Psoas muscle (tissue), 8 donors: ENCODE data around the gene CD79A. TPM values are rescaled to one million over a fixed set of nuclear protein-coding genes. Genes with fewer than 3 reads are reported as not detected.

ENCODE experiments used
- ATAC-seq, 4 donors: fragments of 200-7000 bp; cut with Tn5 transposase; one replicate each; pipeline ENCODE4 v1.9.1; 2020; ENCODE audit warnings: moderate library complexity in 3 of 4, mild to moderate bottlenecking in 2 of 4
- DNase-seq, 2 donors: peaks; one replicate each; pipeline ENCODE4 v3.0.0-alpha.2; 2020
- H3K27ac ChIP-seq: fragments of 200-600 bp; one replicate; pipeline ENCODE4 v1.8.0; 2022
- H3K27me3 ChIP-seq, 3 donors: fragments of 200-600 bp in 1 of 3; one replicate each; pipeline versions ENCODE4 v1.6.1 to v1.8.0; 2013 to 2022; ENCODE audit warnings: low read length in 2 of 3, mild to moderate bottlenecking in 2 of 3, moderate library complexity in 1 of 3; ENCODE audit not compliant: insufficient read depth in 3 of 3
- H3K36me3 ChIP-seq, 2 donors: fragments of 200-600 bp in 1 of 2; one replicate each; pipeline versions ENCODE4 v1.6.1 to v1.8.0; 2013 to 2022; ENCODE audit warnings: low read depth in 1 of 2, mild to moderate bottlenecking in 1 of 2, moderate library complexity in 1 of 2; ENCODE audit not compliant: insufficient read depth in 1 of 2
- H3K4me1 ChIP-seq: fragments of 200-600 bp; one replicate; pipeline ENCODE4 v1.8.0; 2022
- H3K4me3 ChIP-seq: fragments of 200-600 bp; one replicate; pipeline ENCODE4 v1.8.0; 2022; ENCODE audit warnings: mild to moderate bottlenecking
- H3K9me3 ChIP-seq: fragments of 200-600 bp; one replicate; pipeline ENCODE4 v1.8.0; 2022
- WGBS, 3 donors: extraction: QIAGEN DNeasy Blood & Tissue Kit; methylation state at CpG; one replicate each; pipeline versions ENCODE4 v1.1.6 to v1.1.7; 2013; 5-methylcytosine and 5-hydroxymethylcytosine counted together
- intact Hi-C, 2 donors: fragments of 100-400 bp; cut with DNase I; formaldehyde crosslinking; loops; one replicate each; pipeline versions ENCODE4 v1.11.0 to v1.14.2; 2022
- polyA plus RNA-seq, 3 donors: library from polyadenylated mRNA; stranded (reverse); fragments of 200-250 nt; gene quantifications; one replicate each; pipeline ENCODE4 v1.2.3, GENCODE V29; 2013
- total RNA-seq, 4 donors: library from RNA; stranded (reverse); fragmentation: NEBNext Ultra II Directional in 2 of 4; extraction: Animal tissue kit (Norgen Biotek cat#: 25700) in 2 of 4; gene quantifications; one replicate each; pipeline versions ENCODE4 v1.2.1 to v1.2.4, GENCODE V29; 2021 to 2023
- TF ChIP-seq, protein P1 (sequence below): fragments of 200-600 bp; IDR thresholded peaks from one replicate; pipeline ENCODE4 v1.8.0; 2022; ENCODE audit warnings: antibody characterized with exemption
- donor health status: healthy with polysubstance abuse.
- donor health status: DM: no; HTN: no; CAD: no; lungs with moderate emphysema.
- donor health status: Bipolar disorder and iron deficiency.
- donor health status: healthy.
- donor health status: DM: yes; HTN: yes; CAD: no.
- donor health status: DM: no; HTN: no; CAD: no.
- donor health status: DM: no; HTN: no; CAD: no.
- donor health status: DM: yes; HTN: yes; CAD: no.

The CD79A gene
- total and polyA plus RNA-seq, 7 donors: 0.30 to 1.4 (median 0.87) TPM

DNA sequence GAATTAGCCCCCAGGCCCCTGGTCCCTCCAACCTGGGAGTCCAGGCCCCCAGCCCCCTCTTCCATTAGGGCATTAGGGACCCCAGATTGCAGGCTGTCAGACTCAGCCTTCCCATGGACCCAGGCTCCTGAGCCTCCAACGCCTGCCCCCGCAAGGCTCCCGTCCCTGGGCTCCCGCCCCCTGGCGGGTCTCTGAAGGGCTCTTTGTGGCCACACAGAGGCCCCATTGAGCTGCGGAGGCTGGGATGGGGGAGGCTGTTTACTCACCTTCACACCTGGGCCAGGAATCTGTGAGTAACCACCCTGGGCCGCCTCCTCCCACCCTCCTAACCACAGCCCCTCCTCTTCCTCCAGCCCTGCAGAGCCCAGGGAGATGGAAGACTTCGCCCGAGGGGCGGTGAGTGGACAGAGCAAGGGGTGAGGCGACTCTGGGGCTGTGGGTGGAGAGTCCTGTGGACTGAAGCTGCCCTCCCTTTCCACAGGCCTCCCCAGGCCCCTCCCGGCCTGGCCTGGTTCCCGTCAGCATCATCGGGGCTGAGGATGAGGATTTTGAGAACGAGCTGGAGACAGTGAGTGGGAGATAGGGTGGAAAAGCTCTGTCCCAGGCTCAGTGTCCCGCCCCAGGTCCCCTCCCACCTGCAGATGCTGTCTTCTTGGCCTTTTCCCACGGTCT, 10.8 kb downstream of the CD79A start:
- Histone ChIP-seq H3K36me3 (peaks cover 0 to 21% of the 10 kb centered on the region in 2 donors), H3K4me3 (no peak overlapping the region), H3K27me3 (peaks cover 0 to 8% (median 0%) of the 10 kb centered on the region in 3 donors), H3K4me1 (peaks cover 6% of the 10 kb centered on the region), H3K9me3 (no peaks in the 10 kb centered on the region), H3K27ac (no peak overlapping the region)
- DNase-seq: no peak
- ATAC-seq: no peak
- intact Hi-C loops: no loop called here
- TF ChIP-seq, protein P1, sequence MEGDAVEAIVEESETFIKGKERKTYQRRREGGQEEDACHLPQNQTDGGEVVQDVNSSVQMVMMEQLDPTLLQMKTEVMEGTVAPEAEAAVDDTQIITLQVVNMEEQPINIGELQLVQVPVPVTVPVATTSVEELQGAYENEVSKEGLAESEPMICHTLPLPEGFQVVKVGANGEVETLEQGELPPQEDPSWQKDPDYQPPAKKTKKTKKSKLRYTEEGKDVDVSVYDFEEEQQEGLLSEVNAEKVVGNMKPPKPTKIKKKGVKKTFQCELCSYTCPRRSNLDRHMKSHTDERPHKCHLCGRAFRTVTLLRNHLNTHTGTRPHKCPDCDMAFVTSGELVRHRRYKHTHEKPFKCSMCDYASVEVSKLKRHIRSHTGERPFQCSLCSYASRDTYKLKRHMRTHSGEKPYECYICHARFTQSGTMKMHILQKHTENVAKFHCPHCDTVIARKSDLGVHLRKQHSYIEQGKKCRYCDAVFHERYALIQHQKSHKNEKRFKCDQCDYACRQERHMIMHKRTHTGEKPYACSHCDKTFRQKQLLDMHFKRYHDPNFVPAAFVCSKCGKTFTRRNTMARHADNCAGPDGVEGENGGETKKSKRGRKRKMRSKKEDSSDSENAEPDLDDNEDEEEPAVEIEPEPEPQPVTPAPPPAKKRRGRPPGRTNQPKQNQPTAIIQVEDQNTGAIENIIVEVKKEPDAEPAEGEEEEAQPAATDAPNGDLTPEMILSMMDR: no peak
- WGBS, 3 donors: 61 to 67% (median 62%) methylated on average over 16 to 17 of the region's 17 CpGs

DNA sequence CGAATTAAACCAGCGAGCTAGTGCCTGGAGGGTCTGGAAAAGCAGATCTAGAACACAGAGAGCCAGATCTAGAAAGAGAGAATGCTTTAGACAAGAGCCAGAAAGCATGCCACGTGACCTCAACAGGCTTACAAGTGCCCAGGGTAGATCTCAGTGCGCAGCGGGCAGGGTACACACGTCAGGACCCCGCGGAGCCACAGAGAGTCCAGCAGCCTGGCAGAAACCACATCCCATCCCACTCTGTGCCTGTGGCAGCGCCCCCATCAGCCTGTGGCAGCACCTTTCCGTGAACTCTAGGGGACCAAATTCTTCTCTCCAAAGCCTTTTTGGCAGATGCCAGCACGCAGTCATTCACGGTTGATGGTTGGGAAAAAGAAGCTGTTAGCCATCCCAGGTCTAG, 11.8 kb downstream of the CD79A start:
- peaks cover 0 to 21% of the 10 kb centered on the region in 2 donors for H3K36me3 ChIP-seq
- H3K9me3 ChIP-seq: no peaks in the 10 kb centered on the region
- WGBS, 3 donors: 83 to 89% (median 87%) methylated on average over 12 of the region's 12 CpGs
- no peak overlapping the region for H3K4me3 ChIP-seq
- ATAC-seq: no peak
- no peak for DNase-seq
- intact Hi-C loops: no loop called here
- no peaks in the 10 kb centered on the region for H3K27me3 ChIP-seq
- TF ChIP-seq, protein P1: no peak
- H3K27ac ChIP-seq: no peak overlapping the region
- peaks cover 6% of the 10 kb centered on the region for H3K4me1 ChIP-seq

DNA sequence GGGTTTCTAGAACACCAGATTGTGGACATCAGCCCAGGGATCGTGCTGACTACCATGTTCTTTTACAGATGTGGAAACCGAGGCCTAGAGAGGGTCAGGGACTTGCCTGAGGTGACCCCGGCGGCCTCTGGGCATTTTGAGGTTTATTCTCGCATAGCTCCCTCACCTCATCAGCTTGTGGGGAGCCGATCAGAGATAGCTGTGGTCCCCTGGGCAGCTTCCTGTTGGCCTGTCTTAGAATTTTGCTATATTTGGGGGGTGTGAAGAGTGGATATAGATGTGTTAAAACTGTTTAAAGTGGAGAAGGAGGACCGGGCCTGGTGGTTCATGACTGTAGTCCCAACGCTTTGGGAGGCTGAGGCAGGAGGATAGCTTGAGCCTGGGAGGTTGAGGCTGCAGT, 12.8 kb downstream of the CD79A start:
- intact Hi-C loops: no loop called here

DNA sequence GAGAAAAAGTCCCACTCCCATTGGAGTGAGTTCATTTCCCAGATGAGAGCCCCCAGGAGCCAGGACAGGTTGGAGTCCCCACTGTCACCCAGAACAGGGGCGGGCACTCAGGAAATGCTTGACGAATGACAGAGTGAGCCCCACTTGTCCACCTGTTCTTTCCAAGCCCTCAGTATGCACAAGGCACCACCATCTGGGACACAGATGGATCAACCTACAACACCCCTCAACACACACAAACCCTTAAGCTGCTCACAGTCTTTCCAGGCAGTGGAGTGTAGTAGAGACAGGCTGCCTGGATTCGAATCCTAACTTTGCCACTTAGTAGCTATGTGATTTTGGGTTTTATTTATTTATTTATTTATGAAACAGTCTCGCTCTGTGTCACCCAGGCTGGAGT, 13.9 kb downstream of the CD79A start:
- peaks cover 2 to 36% of the 10 kb centered on the region in 2 donors for H3K36me3 ChIP-seq
- WGBS, 3 donors: 91 to 96% (median 96%) methylated on average over 4 of the region's 4 CpGs
- ATAC-seq (no peak), DNase-seq (no peak)
- H3K9me3 ChIP-seq: no peaks in the 10 kb centered on the region
- H3K27ac ChIP-seq: no peak overlapping the region
- TF ChIP-seq, protein P1: no peak
- intact Hi-C loops: no loop called here
- no peaks in the 10 kb centered on the region for H3K27me3 ChIP-seq
- no peaks in the 10 kb centered on the region for H3K4me1 ChIP-seq
- H3K4me3 ChIP-seq: no peak overlapping the region

More for the DNA sequence above, 12.8 kb downstream of the CD79A start:
- Histone ChIP-seq H3K4me3 (no peak overlapping the region), H3K4me1 (peaks cover 3% of the 10 kb centered on the region), H3K36me3 (peaks cover 0 to 26% of the 10 kb centered on the region in 2 donors), H3K9me3 (no peaks in the 10 kb centered on the region), H3K27ac (no peak overlapping the region), H3K27me3 (no peaks in the 10 kb centered on the region)
- TF ChIP-seq, protein P1: no peak
- DNase-seq (no peak), ATAC-seq (no peak)
- 88 to 94% (median 91%) methylated on average over 8 of the region's 8 CpGs for WGBS, 3 donors
